GM10847 (cell line): ENCODE results near the gene TOR2A.

Source experiments
- POLR2A ChIP-seq: IDR thresholded peaks from 2 replicates; pipeline ENCODE4 v1.6.1; 2011; ENCODE audit not compliant: insufficient read length; ENCODE audit errors: extremely low read depth

The TOR2A gene

DNA sequence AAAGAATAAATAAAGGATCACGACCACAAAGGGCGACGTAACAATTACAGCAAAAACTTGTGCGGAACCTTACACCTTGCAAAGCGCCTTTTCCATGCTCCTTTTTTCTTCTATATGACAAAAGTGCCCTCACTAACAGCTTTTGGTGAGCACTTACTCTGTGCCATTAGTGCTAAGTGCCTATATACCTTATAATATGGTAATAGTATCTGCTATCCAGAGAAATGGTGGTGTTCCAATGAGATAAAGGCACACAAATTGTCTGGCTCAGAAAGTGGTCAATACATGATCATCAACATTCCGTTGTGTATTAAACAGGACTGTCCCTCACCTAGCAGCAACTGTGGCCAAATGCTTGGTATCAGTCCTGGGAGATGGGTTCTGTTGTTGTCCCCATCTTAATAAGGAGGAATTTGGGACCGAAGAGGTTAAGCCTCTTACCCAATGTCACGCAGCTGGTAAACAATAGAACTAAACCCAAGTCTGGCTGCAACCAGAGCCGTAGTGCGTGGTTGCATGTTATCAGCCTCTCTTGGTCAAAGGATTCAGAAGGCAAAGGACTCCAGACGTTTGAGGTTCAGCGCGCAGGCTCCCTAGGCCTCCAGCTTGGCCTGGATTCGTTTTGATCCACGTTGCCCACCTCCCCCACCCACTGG lies 564 bp upstream of the TOR2A start:
- no peak for TF ChIP-seq POLR2A

DNA sequence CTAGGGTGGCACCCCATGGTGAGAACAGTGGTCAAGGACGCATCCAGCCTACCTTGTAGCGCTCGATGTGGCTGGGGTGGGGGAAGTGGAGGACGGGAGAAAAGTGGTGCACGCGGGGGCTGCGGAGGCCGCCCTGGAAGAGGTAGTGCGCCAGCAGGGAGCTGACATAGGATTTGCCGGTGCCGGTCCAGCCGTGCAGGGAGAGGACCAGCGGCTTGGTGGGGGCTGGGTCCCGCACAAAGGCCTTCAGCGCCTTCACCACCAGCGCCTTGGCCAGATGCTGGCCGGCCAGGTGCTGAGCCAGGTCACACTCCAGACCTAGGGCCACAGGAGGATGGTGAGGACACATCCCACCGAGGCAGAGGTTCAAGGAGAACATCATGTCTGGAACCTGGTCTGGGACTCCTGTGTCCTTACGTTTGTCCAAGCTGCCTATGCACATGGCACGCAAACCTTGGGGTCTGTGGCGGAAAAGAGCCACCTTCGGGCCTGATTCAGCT lies 797 bp downstream of the TOR2A start:
- no peak for TF ChIP-seq POLR2A

DNA sequence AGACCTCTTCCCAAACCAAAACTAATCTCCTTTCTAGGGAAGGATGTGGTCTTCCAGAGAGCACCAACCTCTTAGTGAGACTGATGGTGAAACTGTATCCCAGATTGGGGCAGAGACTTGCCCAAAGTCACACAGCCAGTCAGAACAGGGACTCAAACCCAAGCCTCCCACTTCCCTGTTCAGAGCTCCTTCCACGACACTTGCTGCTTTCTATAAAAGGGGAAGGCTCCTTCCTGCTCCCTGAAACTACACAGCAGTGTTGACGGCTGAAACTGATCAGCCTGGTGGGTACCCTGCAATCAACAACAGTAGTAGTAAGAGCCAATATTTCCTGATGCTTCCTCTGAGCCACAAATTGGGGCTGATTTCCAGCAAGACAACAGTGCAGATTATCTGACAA lies 1.5 kb downstream of the TOR2A start:
- no peak for TF ChIP-seq POLR2A

DNA sequence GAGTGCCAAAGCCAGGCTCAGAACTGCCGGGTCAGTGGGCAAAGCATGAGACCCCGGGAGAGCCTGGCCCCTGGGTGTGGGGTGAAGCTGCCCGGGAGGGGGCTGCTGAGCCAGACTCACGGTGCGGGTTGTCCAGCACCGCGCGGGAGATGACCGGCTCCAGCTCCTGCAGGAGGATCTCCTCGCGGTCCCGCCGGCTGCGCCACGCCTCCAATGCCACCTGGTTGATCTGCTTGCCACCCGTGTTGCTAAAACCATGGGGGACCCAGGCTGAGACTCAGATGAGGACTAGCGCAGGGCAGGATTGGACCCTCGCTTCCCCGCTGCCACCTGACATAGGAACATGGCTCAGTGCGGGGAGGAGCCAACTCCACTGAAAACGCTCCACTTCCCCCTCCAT lies 2.6 kb downstream of the TOR2A start:
- TF ChIP-seq POLR2A: no peak

DNA sequence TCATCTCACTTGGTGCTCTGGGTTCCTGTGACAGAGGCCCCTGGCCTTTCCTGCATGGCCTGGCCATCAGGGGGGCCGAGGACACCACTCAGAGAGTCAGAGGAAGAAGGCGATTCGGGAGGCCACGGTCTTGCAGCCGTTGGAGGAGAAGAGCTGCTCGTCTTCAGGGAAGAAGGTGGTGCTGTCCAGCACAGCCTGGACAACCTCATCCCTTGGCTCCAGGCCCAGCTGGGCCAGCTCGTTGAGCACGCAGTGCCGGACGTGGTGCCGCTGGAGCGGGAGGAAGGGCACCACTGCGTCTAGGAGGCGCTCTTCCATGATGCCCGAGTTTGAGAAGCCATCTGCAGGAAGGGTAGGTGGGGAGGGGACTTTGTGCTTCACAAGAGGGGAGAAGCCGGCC lies 3.2 kb downstream of the TOR2A start:
- no peak for TF ChIP-seq POLR2A

DNA sequence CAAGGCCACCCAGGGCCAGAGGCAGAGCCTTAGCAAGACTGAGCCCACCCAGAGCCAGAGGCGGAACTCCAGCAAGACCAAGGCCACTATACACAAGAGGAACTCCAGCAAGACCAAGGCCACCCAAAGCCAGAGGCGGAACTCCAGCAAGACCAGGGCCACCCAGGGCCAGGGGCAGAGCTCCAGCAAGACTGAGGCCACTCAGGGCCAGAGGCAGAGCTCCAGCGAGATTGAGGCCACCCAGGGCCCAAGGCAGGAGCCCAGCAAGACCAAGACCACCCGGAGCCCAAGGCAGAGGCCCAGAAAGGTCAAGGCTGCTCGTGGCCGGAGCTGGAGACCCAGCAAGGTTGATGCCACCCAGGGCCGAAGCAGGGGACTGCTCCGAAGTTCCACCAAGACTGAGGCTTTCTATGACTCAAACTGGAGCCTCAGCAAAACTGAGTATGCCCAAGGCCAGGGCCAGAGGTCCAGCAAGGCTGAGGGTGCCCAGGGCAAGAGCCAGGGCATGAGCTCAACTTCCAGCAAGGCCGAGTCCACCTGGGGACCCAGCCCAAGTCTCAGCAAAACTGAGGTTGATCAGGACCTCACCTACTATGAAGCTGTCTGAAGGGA lies 4.2 kb downstream of the TOR2A start:
- no peak for TF ChIP-seq POLR2A

DNA sequence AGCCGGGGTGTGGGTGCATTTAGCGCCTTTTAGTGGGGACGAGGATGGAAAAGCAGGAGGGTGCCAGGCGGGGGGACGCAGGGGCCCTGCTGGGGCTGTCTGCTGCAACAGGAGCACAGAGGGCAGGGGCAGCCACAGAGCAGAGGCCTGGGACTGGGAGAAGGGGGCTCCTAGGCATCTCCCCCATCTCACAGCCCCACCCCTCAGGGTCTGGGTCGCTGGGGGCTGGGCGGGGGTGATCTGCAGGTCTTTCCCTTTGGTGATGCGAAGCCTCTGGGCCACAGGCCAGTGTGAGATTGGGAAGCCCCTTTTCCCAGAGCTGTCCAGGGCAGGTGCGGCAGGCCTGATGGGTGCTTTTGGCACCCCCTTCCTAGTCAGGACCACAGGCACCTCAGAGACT lies 4.8 kb downstream of the TOR2A start:
- TF ChIP-seq POLR2A: no peak

DNA sequence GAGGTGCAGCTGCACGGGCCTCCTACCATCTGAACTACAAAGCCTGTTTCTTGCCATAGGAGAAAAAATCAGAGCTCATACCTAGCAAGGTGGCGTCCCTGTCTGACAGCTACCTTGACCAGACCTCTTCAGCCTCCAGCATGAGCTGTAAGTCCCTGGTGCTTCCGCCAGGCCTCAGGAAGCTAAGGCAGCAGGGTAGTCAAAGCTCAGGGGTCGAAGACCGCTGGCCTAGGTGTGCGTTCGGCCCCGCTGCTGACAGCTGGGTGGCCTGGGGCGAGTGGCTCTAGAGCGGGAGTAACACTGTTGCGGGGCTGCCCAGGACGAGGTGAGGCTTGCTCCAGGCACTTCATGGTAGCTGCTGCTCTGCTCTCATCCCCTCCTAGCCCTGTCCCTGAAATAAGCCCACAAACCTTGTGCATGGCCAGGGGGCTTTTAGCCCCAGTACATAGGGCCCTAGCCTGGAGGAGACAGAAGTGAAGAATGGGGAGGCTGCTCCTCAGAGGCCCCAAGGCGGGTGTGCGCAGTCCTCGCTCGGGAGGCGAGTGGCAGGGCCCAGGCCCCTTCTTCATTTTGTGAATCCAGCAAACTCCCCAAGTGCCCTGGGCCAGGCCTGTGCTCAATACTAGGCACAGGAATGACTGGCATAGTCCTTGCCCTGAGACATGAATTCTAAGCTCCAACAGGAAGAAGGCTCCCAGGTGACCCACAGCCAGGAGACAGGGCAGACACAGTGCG lies 5.4 kb downstream of the TOR2A start:
- no peak for TF ChIP-seq POLR2A

DNA sequence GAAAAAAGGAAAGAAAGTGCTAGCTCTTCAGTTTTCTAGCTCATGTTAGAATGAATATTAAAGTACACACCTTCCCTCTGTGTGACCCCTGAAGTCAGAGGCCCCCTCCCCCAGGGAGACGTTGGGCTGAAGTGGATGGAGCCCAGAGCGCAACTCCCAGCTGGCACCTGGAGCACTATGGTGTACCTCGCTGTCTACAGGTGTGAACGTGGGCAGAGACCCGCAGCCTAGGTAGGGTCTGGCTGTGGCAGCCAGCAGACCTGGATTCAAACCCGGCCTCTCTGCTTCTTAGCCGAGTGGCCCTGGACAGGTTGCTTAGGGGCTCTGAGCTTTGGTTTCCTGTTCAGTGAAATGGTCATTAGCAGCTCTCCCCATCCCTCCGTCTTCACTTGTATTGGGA lies 6.3 kb downstream of the TOR2A start:
- TF ChIP-seq POLR2A: no peak

DNA sequence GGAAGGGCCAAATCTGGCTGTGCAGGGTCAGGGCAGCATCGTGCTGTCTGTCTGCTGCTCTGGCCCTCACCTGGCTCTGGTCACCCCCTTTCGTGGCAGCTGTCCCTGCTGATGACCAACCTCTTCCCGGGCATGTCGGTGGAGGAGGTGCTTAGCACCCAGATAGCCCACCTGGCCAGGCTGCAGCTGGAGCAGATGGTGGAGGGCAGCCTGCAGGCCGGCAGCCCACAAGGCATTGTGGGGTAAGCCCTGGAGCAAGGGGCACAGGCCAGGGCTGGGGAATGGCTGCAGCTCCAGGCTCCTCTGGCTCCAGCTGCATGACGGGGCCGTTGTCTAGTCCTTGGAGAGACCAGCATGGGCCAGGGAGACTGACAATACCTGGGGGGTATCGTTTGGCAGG lies 8.2 kb downstream of the TOR2A start:
- TF ChIP-seq POLR2A: no peak

DNA sequence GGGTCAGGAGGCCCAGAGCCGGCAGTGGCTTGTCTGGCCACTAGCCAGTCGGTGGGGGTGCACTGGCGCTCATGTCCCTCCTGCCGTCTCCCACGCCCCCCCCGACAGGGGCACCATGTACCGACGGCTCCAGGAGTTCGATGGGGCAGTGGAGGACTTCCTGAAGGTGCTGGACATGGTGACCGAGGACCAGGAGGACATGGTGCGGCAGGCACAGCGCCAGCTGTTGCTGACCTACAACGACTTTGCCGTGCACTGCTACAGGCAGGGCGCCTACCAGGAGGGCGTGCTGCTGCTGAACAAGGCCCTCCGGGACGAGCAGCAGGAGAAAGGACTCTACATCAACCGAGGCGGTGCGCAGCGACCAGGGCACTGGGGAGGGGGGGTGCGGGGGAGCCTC lies 11.1 kb downstream of the TOR2A start:
- TF ChIP-seq POLR2A: no peak

DNA sequence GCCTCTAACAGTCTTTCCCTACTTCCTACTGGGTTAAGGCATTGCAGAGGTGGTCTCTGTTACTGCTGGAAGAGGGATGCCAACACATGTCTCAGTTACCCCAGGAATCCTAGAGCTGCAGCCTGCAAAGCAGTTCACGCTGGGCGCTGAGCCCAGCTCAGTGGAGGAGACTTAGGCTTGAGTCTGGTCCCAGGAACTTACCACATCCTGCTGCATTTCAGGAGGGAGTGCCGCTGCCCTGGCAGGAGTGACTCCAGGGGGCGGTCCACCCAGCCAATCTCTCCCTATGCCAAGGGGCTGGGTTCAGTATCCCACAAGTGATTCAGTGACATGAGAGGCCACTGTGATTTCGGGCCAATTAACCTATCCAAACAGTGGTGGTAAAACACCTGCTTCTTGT lies 11.7 kb downstream of the TOR2A start:
- TF ChIP-seq POLR2A: no peak

DNA sequence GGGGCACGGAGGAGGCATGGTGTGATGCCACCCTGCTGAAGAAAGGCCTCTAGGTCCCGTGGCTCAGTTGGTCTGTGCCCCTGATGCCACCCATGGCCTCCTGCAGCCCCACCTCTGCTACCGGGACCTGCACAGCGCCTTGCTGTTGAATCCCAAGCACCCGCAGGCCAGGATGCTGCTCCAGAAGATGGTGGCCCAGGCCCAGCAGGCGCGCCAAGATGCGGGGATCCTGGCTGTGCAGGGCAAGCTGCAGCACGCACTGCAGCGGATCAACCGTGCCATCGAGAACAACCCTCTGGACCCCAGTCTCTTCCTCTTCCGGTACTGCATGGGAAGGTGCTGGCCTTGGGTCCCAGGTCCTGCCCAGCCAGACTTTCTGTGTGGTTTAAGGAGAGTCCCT lies 12.1 kb downstream of the TOR2A start:
- no peak for TF ChIP-seq POLR2A

DNA sequence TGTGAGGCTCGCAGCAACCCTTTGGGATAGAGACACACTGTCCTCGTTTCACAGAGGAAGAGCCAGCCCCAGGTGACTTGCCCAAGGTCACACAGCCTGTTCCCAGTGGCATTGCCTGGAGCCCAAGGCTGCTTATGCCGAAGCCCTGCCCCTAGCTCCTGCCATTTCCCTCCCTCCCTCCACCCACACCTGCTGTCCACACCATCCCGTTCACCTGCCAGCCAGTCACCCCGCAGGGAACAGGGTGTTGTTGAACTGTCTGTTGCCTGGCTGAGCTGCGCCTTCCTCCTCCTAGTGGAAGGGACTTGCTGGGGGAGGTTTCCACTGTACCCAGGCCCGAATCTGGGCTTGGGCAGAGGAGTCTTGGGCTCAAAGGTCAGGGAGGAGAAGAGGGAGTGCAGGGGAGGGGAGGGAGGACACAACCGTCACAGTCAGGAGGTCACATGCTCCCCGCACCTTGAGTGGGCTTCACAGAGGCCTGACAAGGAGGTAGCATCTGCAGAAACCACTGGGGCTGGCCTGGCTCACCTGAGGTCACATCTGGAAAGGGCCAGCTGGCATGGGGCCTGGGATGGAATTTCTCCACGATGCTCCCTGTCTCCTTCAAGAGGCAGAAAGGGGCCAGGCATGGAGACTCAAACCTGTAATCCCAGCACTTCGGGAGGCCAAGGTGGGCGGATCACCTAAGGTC lies 12.9 kb downstream of the TOR2A start:
- no peak for TF ChIP-seq POLR2A

DNA sequence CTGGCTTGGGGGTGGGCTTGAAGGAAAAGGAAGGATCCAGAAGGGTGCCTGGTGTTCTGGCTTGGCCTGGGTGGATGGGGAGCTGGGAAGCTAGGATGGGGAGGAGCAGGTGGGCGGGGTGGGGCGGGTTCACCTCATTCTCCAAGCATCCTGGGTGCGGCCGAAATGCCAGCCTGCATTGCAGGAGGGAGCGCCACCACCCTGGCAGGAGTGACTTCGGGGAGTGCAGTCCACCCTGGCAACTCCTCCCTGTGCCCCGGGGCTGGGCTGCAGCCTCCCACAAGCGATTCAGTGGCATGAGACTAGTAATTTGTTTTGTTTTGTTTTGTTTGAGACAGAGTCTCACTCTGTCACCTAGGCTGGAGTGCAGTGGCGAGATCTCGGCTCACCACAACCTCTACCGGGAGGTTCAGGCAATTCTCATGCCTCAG lies 13.7 kb downstream of the TOR2A start:
- TF ChIP-seq POLR2A: no peak

DNA sequence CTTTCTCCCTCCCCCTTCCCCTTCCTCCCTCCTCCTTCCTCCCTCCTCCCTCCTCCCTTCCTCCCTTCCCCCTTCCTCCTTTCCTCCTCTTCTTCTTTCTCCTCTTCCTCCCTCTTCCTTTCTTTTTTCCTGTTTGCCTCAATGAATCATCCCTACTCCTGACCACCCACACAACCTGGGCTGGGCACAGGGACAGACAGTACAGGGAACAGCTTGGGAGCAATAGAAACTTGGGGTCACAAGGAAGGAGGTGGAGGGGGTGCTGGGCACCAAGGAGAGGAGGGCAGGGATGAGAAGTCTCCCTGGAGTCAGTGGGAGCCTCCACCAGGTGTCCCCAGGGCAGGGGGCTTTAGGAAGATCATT lies 14.2 kb downstream of the TOR2A start:
- TF ChIP-seq POLR2A: no peak
